ENCODE measurements around the gene CCT3.

Gene CCT3

DNA sequence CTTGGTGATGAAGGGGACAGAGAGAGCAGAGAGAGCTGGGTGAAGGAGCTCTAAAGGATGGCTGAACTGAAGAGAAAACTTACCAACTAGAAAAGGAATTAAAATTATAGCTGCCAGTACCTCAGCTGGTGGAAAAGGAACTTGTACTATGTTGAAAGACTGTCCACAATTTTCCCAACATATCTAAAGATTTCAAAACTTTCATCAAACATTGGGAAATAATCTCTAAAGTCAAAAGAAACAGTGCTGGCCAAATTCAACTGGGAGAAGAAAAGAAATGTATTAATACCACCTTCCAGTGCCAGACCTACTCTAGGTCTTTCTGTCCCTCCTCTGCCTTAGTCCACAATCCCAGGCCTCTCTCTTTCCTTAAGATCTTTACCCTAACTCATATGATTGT, 61.6 kb downstream of the CCT3 start:
- no peak for DNase-seq

DNA sequence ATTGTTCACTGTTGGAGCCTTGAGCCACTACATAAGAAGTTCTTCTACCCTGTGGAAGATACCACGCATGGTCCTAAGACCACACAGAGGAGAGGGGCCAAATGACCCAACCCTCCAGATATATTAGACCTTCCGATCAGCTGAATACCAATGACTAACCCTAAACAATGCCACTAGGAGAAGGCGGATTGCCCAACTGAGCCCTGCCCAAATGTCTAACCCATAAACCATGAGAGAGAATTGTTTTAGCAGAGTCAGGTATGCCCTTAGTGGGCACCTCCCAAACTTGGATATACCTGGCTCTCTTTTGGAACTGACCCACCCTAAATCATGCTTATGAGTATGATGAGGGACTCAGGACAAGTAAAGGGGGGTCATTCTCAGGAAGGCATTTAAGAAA, 67.8 kb downstream of the CCT3 start:
- no peak for DNase-seq

DNA sequence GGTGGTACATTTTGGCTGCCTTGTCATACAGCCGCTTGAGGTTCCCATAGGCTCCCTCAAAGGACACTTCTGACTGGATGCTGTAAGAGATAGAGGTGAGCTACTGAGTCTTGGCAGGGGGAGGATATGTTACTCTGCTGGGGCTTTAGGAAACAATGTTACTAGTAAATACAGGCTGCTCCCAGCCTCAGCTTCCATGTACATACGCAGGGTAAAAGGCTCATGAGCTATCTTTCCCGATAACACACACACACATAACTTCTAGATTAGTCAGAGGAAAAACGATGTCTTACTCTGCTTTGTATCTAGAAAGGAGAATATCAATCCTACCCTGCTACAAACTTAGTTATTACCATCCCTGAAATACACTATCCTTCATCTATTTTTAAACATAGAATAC, 69.8 kb downstream of the CCT3 start:
- no peak for DNase-seq

DNA sequence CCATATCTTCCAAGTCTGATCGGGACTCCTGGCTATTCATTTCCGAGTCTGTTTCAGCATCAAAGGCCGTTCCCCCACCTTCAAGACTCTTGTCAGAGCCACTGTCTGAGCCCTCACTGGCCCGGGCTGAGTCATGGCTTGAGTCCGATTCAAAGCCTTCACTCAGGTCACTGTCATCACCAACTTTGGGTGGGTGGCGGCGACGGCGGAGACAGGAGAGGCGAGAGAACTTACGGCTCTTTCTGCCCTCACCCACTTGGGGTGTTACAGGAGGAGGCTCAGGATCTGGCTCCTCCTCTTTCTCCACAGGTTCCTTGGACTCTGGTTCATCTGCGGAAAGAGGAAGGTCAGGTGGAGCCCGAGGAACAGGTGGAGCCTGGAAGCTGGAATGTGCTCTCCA, 72.0 kb downstream of the CCT3 start:
- no peak for DNase-seq

DNA sequence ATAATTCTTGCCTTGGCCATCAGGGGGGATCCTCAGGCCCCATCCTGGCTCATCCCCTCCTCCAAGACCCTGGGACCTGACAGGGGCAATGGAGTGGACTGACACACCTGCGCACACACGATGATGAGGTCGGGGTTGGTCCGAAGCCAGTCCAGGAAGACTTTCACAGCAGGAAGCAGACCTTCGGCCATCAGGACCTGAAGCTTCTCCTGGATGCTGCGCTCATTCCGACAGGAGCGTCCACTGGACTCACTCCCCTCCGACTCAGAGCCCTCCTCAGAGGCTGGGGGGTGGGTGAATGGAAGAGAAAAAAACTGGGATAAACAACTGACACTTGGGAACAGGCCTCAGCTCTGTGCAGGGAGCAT, 74.8 kb downstream of the CCT3 start:
- DNase-seq, result no peak

DNA sequence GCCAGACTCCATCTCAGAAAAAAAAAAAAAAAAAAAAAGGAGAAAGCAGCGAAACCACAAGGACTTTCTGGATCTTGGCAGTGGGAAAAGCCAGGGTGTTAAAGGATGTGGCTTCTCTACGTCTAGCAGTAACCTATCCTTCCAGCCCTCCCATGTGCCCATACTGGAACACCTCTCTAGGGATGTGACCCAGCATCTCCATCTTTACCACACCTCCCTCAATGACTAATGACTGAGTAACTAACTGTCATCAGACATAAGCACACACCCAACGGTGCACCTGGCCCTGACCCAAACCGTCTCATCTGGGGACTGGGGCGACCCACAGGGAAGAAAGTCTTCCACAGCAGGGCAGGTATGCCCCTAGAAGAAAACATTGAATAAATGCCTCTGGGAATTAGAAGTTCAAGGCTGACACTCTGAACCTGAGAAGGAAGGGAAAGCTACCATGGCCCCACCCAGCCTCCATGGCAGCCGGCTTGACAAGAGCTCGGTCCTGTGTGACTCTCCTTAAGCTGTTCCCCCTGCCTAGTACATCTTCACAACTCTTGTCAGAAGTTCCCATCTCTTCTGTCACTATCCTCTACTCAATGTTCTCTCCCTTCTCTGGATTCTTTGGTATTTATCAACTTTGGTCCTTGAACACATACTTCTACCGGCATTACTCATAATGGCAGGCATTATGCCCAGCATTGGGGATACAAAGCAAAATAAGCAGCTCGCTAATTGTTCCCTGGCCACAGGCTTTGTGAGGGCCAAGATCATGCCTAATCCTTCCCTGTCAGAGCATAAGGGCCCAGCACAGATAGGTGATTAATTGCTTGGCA, 75.4 kb downstream of the CCT3 start:
- no peak for DNase-seq

DNA sequence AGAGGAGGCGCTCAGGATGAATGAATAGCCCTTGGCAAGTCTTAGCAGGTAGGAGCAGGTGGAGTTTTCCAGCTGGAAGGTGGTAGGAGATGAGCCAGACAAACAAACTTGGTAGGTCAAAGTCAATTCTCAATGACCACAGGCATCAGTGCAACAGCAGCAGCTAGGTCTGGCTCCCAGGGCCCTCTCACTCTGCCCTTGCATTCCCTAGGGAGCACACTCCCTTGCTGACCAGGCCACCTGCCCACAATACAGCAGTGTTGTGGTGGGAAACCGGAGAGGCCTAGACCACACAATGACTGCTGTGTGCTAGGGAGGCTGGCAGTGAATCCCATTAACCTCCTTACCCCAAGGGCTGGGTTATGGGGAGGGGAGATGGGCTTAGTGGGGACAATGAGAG, 77.2 kb downstream of the CCT3 start:
- no peak for DNase-seq

DNA sequence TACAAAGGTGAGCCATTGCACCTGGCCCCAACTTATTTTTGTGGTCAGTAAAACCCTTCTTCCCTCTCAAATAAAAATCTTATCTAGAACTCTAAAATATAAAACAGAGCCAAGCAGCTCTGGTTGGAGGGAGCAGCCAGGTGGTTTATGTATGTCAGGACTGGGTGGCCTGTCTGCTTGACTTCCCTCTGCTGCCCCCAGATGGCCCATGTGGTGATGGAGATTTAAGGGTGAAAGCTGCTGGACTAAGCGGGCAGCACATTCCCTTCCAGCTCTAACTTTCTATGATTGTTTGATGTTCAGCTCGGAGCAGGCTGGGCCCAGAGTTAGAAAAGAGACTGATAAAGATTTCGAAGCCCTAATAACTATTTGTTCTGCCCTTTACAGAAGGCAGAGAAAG, 78.3 kb downstream of the CCT3 start:
- DNase-seq, result no peak
